HEK293 (cell line): ENCODE measurements around the gene TMA16.

ENCODE experiments used
- CTCF ChIA-PET: fragments of 350-600 bp; formaldehyde crosslinking; extraction: SDS; loops from one replicate; lab custom pipeline; 2021; ENCODE audit warnings: antibody characterized with exemption; lab: Yijun Ruan, JAX
- POLR2A ChIA-PET: fragments of 300-600 bp; formaldehyde crosslinking; extraction: SDS; loops from one replicate; lab custom pipeline; 2020; ENCODE audit warnings: antibody characterized with exemption, inconsistent platforms; lab: Yijun Ruan, JAX
- H3K27ac ChIP-seq: fragments of 200-500 bp; sonication (Bioruptor generic); 2 replicates; pipeline ENCODE4 v1.5.1; 2014; ENCODE audit warnings: low read depth, low read length, control low read depth, inconsistent platforms; ENCODE audit errors: extremely low read depth
- H3K36me3 ChIP-seq, 2 experiments: fragments of 200-500 bp in 1 of 2; sonication (Bioruptor generic) in 1 of 2; 1 replicate in 1 of 2; 2 replicates in 1 of 2; pipeline ENCODE4 v1.5.1; 2014 to 2017; ENCODE audit warnings: inconsistent platforms in 2 of 2, low read length in 2 of 2; ENCODE audit not compliant: control insufficient read depth in 2 of 2, insufficient read depth in 1 of 2
- H3K4me1 ChIP-seq: fragments of 200-500 bp; sonication (Bioruptor generic); 2 replicates; pipeline ENCODE4 v1.5.1; 2014; ENCODE audit warnings: mild to moderate bottlenecking, low read length, inconsistent platforms; ENCODE audit not compliant: control insufficient read depth, insufficient read depth
- H3K4me3 ChIP-seq: 2 replicates; pipeline ENCODE4 v1.5.1; 2011; ENCODE audit warnings: low read depth, mild to moderate bottlenecking, control low read depth, low read length, moderate library complexity
- H3K9me3 ChIP-seq: fragments of 200-500 bp; sonication (Bioruptor generic); 2 replicates; pipeline ENCODE4 v1.5.1; 2014; ENCODE audit warnings: low read depth, low read length, inconsistent platforms; ENCODE audit not compliant: control insufficient read depth, insufficient read depth
- HOXC10 ChIP-seq: sonication (generic); formaldehyde crosslinking; IDR thresholded peaks from 2 replicates; pipeline ENCODE4 v1.8.1; 2023; ENCODE audit warnings: mild to moderate bottlenecking, missing genetic modification reagents
- KLF10 ChIP-seq: fragments of 450-650 bp; IDR thresholded peaks from 2 replicates; pipeline ENCODE4 v1.5.1; 2018; ENCODE audit warnings: missing biosample characterization, mild to moderate bottlenecking, missing genetic modification characterization
- PRDM10 ChIP-seq: fragments of 450-650 bp; formaldehyde crosslinking; IDR thresholded peaks from 2 replicates; pipeline ENCODE4 v1.5.1; 2016; ENCODE audit warnings: missing biosample characterization, missing genetic modification characterization
- TCF7L2 ChIP-seq: IDR thresholded peaks from 2 replicates; pipeline ENCODE4 v1.6.1; 2011; ENCODE audit warnings: low read depth, mild to moderate bottlenecking, inconsistent platforms, low read length, moderate library complexity, borderline replicate concordance
- ZBTB49 ChIP-seq: fragments of 450-650 bp; formaldehyde crosslinking; IDR thresholded peaks from 2 replicates; pipeline ENCODE4 v1.5.1; 2016; ENCODE audit warnings: missing biosample characterization, missing genetic modification characterization, low read depth
- ZBTB6 ChIP-seq: fragments of 450-650 bp; formaldehyde crosslinking; IDR thresholded peaks from 2 replicates; pipeline ENCODE4 v1.5.1; 2017; ENCODE audit warnings: missing biosample characterization, missing genetic modification characterization
- ZNF202 ChIP-seq: fragments of 450-650 bp; formaldehyde crosslinking; IDR thresholded peaks from 2 replicates; pipeline ENCODE4 v1.5.1; 2016; ENCODE audit warnings: missing biosample characterization, missing genetic modification characterization, borderline replicate concordance
- ZNF239 ChIP-seq: fragments of 450-650 bp; formaldehyde crosslinking; IDR thresholded peaks from 2 replicates; pipeline ENCODE4 v1.5.1; 2016; ENCODE audit warnings: missing biosample characterization, missing genetic modification characterization
- ZNF280D ChIP-seq: fragments of 450-650 bp; formaldehyde crosslinking; IDR thresholded peaks from 2 replicates; pipeline ENCODE4 v1.5.1; 2016; ENCODE audit warnings: missing biosample characterization, missing genetic modification characterization
- ZNF423 ChIP-seq: fragments of 450-650 bp; formaldehyde crosslinking; IDR thresholded peaks from 2 replicates; pipeline ENCODE4 v1.5.1; 2016; ENCODE audit warnings: missing biosample characterization, missing genetic modification characterization
- ZNF488 ChIP-seq: fragments of 450-650 bp; formaldehyde crosslinking; IDR thresholded peaks from 2 replicates; pipeline ENCODE4 v1.5.1; 2016; ENCODE audit warnings: missing biosample characterization, missing genetic modification characterization
- ZNF510 ChIP-seq: fragments of 450-650 bp; formaldehyde crosslinking; IDR thresholded peaks from 2 replicates; pipeline ENCODE4 v1.5.1; 2018; ENCODE audit warnings: mild to moderate bottlenecking, missing genetic modification characterization, missing biosample characterization; ENCODE audit not compliant: insufficient replicate concordance
- ZNF529 ChIP-seq: fragments of 450-650 bp; formaldehyde crosslinking; IDR thresholded peaks from 2 replicates; pipeline ENCODE4 v1.5.1; 2017; ENCODE audit warnings: missing genetic modification characterization, missing biosample characterization; ENCODE audit not compliant: insufficient replicate concordance
- ZNF548 ChIP-seq: fragments of 450-650 bp; formaldehyde crosslinking; IDR thresholded peaks from 2 replicates; pipeline ENCODE4 v1.5.1; 2016; ENCODE audit warnings: missing biosample characterization, missing genetic modification characterization
- ZNF692 ChIP-seq: fragments of 450-650 bp; formaldehyde crosslinking; IDR thresholded peaks from 2 replicates; pipeline ENCODE4 v1.5.1; 2016; ENCODE audit warnings: missing biosample characterization, missing genetic modification characterization
- ZNF830 ChIP-seq: fragments of 450-650 bp; IDR thresholded peaks from 2 replicates; pipeline ENCODE4 v1.5.0; 2018; ENCODE audit warnings: missing biosample characterization, missing genetic modification characterization, low read depth, mild to moderate bottlenecking, moderate library complexity
- ZSCAN23 ChIP-seq: fragments of 450-650 bp; formaldehyde crosslinking; IDR thresholded peaks from 2 replicates; pipeline ENCODE4 v1.5.1; 2016; ENCODE audit warnings: missing biosample characterization, missing genetic modification characterization

The TMA16 gene

GRCh38 chr4:163505374-163505773 lies 10.9 kb downstream of the TMA16 start (continued):
- TF ChIP-seq ZNF548 = no peak
- TF ChIP-seq ZNF529 (tag by site-specific recombination) = no peak
- TF ChIP-seq ZSCAN23 = no peak
- TF ChIP-seq KLF10 (tag by site-specific recombination) = no peak
- TF ChIP-seq TCF7L2 = no peak
- TF ChIP-seq ZBTB6 (tag by site-specific recombination) = no peak
- no peak for TF ChIP-seq ZNF830 (tag by site-specific recombination)
- TF ChIP-seq, all 188 proteins: peak for 0

GRCh38 chr4:163515198-163515597 lies 20.7 kb downstream of the TMA16 start:
- H3K4me1 ChIP-seq = no peaks in the 10 kb centered on the region
- no peak for TF ChIP-seq ZNF692
- no peak for TF ChIP-seq ZNF510 (tag by site-specific recombination)
- TF ChIP-seq ZNF423 = no peak
- no peak for TF ChIP-seq ZNF239 (tag by site-specific recombination)
- TF ChIP-seq ZNF488 (tag by site-specific recombination) = no peak
- TF ChIP-seq ZNF280D (tag by site-specific recombination) = no peak
- TF ChIP-seq ZNF202 (tag by site-specific recombination) = no peak
- no peak for TF ChIP-seq ZBTB49 (tag by site-specific recombination)
- TF ChIP-seq PRDM10 = no peak
- no peak for TF ChIP-seq HOXC10 (CRISPR knock-in tag)
- POLR2A ChIA-PET = no interaction called here
- no peak overlapping the region for H3K27ac ChIP-seq
- peaks cover 10 to 71% of the 10 kb centered on the region in 2 experiments for H3K36me3 ChIP-seq
- no peaks in the 10 kb centered on the region for H3K9me3 ChIP-seq
- CTCF ChIA-PET = no interaction called here
- H3K4me3 ChIP-seq = no peak overlapping the region
